GM12892 (cell line): ENCODE data around the gene KRTAP4-11.

Experiments used
- POLR2A ChIP-seq: IDR thresholded peaks from 2 replicates; pipeline ENCODE4 v1.6.1; 2011; ENCODE audit warnings: low read depth, low read length, control low read depth
- POLR2AphosphoS5 ChIP-seq: IDR thresholded peaks from 2 replicates; pipeline ENCODE4 v1.6.1; 2011; ENCODE audit warnings: low read depth, low read length, control low read depth
- TAF1 ChIP-seq: IDR thresholded peaks from 2 replicates; pipeline ENCODE4 v1.6.1; 2011; ENCODE audit warnings: low read depth, mild to moderate bottlenecking, control low read depth, low read length, borderline replicate concordance

GRCh38 chr17:41144846-41145245 lies 26.7 kb upstream of the KRTAP4-11 start:
- TF ChIP-seq TAF1: no peak
- no peak for TF ChIP-seq POLR2A
- no peak for TF ChIP-seq POLR2AphosphoS5
